GM21515 (cell line): ENCODE results near the gene TRIM52.
A peak's percentile ranks its signal among the peaks of the same experiment; 100 is the strongest.

Experiments used
- ATAC-seq: cut with Tn5 transposase; IDR thresholded peaks from one replicate; pipeline ENCODE4 v1.9.1; 2021; ENCODE audit not compliant: unreplicated experiment

The TRIM52 gene

DNA sequence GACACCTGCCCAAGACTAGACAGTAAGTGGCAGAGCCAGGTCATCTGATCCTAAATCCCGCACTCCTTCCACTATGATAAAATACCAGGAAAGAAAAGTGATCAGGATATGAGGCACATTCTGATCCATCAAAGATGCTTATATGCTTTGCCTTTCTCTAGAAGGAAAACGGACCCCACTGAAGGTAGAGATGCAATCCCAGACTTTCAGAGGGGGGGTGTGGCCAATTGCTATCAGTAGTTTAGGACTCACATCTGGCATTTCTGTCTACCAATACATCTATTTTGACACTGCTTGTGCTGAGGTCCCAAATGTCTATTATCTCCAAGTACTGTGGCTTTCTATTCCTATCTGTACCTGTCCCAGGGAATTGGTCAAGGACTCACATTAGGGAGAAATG is 1.7 kb downstream of the TRIM52 start:
- ATAC-seq, result no peak

DNA sequence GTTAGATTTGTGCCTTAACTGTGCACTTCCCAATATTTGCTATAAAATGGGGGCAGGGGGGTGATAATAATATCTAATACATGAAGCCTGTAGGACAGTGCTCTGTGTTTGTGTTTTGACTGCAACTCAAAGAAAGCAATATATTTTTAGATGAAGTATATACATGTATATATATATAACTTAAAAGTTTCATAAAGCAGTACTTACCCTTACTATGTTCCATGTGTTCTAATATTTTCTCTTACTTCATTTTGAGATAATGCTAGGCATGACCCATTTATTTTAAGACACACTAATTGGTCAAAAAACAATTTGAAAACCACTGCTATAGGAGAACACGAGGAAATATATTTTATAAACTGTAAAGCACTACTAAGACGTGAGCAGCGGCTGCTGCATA is 2.4 kb downstream of the TRIM52 start:
- ATAC-seq, result no peak

DNA sequence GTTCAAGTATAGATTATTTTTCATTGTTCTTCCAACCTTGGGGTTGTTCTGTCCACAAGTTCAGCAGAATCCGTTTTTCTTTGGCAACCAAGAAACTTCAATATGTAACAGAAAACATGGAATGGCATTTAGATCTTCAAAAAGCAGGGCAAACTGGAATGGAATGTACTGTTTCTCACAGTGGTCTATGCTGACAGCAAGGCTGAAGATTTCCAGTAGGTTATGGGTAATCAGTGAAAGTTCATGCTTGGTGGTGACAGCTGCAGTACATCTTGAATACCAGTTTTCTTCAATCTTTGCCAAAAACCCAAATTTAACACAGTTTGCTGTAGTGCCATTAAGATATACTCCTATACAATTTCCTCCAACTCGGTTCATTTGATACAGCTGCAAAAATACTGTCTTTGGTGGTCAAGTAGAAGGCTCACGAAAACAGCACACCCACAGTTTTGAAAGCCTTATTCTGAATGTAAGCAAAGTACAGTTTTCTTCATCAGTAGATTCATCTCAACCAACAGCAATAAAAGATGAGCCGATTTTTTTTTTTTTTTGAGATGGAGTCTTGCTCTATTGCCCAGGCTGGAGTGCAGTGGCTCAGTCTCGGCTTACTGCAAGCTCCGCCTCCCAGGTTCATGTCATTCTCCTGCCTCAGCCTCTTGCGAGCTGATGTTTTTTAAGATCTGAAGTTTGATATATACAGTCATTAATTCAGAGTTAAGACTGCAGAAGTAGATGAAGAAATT is 4.9 kb downstream of the TRIM52 start:
- ATAC-seq, result no peak

DNA sequence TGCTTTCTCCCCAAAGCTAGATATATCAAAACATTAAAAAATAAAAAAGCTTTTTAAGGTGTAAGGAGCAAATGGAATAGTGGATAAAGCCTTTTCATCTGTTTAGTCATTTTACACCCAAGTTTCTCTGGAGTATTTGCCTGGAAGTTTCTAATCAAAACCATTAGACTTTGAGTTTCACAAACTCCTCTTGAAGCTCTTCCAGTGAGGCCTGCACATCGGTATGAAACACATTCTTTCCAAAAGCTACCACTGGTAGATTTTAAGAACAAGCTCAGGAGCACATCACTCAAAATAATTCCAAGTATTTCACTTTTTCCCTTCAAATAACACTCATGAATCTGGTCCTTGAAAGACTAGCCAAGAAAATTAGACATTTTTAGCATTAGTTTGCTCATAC is 5.7 kb downstream of the TRIM52 start:
- no peak for ATAC-seq

DNA sequence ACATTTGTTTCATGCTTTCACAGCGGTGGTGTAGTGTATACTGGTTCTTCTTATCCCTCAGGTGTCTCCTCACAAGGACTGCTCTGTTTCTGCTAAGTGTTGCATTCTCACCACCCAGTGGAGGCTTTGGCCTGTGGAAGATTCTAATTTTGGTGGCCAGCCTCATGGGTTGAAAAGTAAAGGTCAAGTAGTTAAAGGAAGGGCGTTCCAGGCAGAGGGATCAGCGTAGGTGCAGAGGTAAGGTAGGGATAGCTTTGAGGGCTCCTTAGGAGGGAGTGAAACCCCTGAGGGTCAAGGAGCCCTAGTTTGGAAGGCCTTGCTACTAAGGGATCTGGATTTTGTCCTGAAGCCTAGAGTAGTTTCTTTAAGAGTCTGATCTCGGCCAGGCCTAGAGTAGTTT is 12.7 kb downstream of the TRIM52 start:
- ATAC-seq, result no peak

DNA sequence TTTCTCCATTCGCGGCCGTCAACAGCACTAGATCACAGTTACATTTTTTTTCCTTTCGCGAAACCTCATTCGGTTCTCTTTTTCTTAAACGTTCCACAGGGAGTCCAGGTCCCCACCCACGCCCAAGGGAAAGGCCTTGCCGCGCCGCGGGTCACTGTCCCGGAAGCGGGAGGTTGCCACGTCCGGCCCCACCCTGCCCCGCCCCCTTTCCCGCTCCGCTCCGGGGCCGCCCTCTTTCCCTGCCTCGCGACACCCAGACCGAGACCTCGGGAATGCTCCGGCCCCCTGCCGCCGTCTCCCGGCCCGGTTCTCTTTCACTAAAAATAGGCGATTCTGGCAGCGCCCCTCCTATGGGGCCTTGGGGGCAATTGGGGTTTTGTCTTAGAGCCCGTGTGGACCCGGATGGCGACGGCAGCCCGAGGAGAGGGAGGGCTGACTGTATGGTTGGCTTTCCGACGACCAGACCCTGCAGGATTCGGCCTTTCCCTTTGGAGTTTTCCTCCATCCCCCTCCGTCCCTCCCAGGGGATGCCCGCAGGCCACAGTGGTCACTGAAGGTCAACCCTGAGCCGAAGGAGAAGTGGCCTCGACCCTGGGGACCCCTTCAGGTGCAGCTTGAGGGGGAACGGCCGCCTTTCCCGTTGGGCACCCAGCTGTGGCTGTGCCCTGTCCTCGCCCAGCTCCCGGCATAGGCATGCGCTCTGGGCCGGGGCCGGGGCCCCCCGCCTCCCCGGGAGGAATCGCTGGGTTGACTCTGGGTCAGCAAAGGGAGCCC is 14.5 kb downstream of the TRIM52 start:
- peak; percentile 32 for ATAC-seq

DNA sequence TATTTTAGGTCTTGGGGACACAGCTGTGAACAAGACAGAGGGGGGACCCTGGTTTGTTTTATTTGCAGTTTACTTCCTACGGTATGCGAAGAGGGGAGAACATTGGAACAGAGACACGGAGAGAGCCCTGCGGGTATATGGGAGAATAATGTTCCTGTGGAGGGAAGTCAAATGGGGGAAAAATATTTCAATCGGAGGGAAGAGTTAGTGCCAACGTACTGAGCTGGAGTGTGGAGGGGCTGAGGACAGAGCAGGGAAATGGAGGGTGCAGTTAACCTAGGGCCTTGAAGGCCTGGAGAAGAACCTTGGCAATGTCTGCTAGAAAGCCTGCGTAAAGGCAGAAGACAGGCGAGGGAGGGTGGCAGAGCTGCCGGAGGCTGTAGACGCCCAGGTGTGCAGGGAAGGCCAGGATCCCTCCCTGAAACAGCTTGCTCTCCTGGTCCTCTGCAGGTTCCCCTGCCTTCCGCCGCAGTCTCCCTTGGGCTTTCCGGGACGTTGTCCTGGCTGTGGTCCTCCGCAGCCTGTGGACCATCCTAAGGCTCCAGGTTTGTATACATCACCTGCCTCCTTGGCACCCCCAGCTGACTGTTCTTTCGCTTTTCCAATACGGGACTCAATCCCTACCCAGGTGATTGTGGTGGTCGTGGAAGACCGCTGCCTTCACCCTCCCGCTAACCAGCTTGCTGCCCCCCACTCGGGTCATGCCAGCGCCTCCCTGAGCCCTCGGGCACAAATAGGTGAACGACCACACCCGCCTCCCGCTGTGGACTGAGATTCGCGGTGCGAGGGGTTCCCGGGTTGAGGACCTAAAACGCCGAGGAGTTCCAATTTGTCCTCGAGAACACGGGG is 15.3 kb downstream of the TRIM52 start:
- ATAC-seq, result no peak

DNA sequence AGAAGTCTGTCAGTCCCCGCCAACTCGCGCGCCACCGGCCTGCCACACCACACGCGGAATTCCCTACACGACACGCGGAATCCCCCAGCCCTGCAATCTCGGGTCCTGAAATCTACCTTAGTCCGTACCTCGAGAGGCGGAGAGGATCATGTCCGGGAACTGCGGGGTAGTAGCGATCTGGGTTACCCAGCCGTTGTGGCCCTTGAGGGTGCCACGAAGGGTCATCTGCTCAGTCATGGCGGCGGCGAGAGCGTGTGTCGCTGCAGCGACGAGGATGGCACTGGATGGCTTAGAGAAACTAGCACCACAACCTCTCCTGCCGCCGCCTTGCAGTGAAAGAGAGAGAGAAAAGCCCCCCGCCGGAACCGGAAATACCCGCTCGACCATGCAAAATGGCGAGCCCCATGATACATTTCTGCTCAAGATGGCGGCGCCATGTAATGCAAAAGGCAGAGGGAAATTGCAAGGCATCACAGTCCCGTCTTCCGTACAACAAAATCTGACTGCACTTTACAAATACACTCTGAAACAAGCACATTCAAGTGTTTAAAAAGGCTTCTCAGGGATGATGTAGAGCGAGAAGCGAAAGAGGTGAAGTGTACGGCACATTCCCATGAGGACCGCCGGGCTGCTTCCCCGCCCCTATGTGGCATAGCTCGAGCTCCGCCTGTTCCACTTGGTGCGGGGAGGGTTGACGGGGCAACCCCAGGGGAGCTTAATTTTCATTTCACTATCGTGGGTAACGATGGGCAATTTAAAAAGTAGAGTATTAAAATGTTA is 17.2 kb downstream of the TRIM52 start, which contains the start of gene RACK1:
RACK1 (minus strand) TSS at position 343 of the 780 bp plus-strand sequence; CDS start at position 237, 106 bp downstream.
- peak; percentile 54 for ATAC-seq

DNA sequence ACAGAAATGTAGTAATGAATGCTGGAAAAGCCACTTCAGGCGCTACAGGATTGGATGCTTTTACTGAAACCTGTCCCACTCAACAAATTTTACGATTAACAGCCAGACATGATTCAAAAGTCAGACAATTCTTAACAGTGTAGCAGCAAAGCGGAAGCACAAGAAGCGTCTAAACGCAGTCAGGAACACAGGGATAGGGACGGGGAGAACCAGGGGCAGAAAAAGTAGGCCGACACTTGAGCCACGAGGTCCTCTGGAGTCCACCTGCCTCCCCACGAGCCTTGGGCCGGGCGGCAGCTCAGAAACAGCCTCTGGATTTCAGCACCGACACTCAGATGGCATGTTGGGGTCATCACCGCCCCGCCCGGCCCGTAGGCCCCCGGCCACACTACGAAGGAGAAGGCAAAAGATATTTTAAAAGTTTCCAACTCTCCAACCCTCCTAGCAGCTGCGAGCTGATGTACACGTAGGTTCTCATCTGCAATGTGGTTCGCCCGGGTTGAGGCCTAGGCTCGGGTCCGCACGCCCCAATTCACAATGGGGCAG is 17.9 kb downstream of the TRIM52 start:
- peak; percentile 0 for ATAC-seq

DNA sequence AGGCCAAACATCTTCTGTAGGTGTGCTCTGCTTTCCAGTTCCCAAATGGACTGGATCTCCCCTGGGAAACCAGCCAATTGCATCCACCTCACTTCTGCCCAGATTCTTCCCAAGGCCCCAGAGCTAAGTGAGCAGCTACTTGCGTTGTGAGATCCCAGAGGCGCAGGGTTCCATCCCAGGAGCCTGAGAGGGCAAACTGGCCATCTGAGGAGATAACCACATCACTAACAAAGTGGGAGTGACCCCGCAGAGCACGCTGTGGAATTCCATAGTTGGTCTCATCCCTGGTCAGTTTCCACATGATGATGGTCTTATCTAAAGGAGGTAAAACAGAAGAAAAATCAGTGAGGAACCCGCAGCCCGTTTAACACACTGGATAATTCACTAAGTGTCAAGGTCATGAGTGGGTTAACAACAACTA is 18.9 kb downstream of the TRIM52 start:
- no peak for ATAC-seq

DNA sequence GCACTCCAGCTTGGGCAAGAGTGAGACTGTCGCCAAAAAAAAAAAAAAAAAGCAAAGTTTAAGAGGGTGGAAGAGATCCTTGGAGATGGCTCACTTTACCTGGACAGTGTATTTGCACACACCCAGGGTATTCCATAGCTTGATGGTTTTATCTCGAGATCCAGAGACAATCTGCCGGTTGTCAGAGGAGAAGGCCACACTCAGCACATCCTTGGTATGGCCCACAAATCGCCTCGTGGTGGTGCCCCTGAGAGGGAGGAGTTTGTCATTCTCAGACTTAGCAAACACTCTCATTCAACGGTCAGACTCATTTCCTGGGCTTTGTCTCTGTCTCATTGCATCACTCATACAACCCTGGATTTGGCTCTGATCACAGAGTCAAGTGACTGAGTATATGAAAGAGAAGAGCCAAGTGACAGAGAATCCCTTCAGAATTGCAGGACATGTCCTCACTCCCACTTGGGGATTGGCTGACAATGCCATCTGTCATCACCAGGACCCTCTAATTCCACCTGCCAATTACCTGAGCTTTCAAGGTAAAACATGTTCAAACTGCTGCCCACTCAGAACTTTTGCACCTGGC is 19.5 kb downstream of the TRIM52 start:
- no peak for ATAC-seq

DNA sequence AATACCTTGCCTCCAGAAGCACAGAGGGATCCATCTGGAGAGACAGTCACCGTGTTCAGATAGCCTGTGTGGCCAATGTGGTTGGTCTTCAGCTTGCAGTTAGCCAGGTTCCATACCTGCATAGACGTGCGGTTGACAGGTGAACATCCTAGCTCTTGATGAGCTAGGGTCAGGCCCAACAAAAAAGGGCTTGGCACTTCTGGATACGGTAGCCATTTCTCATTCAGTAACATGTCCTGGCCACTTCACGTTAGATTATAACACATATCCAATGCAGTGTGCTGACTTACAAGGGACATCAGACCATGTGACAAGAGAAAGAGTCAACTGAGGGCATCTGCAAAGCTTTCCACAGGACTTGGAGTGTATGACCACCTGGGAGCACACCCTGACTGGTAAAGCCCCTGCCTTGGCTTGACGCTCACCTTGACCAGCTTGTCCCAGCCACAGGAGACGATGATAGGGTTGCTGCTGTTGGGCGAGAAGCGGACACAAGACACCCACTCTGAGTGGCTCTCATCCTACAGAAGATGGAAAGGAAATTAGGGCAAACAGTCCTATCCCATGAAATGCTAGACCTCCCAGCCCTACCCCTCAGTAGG is 21.8 kb downstream of the TRIM52 start:
- ATAC-seq, result no peak

DNA sequence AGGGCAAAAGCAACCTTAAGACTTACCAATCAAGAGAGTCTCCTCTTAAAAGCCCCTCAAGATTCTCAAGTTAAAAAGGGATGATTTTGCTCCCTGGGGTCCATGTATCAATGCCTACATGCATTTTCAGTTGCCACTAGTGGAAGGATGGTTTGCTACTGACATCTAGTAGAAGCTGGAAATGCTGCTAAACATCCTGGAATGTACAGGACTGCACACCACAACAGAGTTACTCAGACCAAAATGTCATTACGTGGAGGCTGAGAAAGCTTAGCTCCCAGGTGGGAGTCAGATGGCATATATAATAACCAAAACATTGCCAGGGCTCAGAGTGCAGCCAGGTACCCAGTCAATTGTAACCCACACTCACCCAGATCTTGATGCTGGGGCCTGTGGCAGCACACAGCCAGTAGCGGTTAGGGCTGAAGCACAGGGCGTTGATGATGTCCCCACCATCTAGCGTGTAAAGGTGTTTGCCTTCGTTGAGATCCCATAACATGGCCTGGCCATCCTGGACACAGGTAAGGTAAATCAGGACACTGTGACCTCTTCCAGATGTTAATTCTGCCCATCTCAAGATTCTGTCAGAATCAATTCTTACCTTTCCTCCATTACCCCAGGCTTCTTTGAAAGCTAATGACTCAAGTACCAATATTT is 23.1 kb downstream of the TRIM52 start:
- ATAC-seq, result no peak

DNA sequence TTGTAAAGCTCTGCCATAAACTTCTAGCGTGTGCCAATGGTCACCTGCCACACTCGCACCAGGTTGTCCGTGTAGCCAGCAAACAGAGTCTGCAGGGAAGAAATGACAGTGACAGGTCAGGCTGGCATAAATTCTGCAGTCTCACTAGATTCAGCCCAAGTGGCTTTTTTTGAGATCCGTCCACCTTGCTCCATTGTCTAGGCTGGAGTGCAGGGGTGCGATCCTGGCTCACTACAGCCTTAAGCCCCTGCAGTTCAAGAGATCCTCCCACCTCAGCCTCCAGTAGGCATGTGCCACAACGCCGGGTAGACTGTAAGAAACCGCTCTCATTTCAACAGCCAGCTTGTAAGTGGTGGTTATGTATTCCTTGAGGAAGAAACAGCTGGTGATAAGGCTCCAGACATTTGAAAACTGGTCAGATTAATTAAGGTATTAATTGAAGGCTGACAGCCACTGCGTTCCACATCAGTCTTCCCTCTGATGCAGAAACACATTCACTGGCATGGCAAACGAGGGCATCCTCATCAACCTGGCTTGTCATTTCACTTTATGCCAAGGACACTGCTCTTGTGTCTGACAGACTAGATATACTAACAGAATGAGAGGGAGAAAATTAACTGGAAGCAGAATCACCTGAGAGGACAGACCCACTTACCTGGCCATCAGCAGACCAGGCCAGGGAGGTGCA is 23.8 kb downstream of the TRIM52 start:
- ATAC-seq, result no peak

DNA sequence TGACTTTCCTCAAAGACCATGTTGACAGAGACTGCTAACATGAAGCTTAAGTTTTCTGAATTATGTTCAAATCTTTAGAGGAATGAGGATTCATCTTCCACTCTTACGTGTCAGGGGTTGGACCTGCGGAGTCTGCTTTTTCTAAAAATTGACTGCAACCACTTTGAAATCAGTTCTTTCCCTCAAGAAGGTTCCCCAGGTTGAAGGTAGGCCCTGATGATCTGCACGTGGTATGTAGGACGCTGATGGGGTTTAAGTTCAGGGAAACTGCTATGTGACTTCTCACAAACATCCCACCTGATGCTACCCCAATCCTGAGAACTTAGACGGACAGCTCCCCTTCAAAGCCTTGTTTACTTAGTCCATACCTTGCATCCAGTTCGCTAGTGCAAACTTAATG is 24.5 kb downstream of the TRIM52 start:
- no peak for ATAC-seq

DNA sequence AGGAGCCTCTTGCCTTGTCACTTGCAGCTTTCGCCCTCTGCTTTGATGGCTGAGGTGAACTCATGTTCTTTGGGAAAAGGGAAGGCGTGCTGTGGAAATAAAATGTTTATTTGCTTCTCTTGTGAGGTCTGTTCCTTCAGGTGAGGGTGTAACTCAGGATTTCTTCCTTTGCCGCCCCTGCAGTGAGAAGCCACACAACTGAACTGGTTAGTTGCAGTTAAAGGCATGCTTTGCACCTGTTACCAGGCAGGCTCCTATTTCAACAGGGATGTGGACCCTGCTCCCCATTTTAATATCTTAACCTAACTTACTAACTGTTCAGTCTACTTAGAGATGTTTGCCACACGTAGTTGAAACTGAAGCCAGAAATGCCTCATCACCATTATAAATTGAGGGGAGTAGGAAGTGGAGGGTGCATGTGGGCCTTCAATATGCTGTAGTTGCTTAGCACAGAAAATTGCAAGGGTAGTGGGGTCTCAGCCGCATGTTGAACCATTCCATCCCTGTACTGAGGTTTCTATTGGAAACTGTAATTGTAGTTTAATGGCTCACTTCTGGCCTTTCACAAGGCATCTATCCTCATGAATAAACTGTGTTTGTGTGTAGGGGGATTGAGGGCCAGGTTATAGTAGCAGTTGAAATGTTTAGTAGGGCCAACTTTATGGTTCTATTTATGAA is 25.1 kb downstream of the TRIM52 start:
- no peak for ATAC-seq

DNA sequence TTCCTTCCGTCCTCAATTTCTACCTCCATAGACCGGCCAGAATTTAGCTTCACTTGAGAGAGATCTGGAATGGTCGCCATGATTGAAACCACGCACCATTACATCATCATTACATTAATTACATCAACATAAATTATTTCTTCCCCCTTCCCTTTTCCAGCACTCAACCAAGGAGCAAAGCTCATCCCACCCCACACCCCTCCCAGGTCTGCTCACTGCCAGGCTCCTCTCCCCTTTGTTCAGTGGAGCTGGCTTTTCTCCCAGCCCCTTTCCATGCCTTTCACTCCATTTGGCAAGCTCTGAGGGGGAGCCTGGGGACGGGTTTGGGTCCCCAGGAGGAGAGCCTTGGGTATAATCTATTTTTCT is 25.6 kb downstream of the TRIM52 start:
- ATAC-seq, result no peak
